Peyer's patch (tissue), 4 donors: ENCODE data around the gene GALNT13. TPM values are rescaled to one million over a fixed set of nuclear protein-coding genes. Genes with fewer than 3 reads are reported as not detected.

Experiments
- DNase-seq, 3 donors: peaks; one replicate each; pipeline ENCODE4 v3.0.0-alpha.2; 2017 to 2019
- H3K27ac ChIP-seq, 4 donors: fragments of 200-600 bp; sonication (generic); one replicate each; pipeline ENCODE4 v1.5.1; 2016 to 2019
- H3K27me3 ChIP-seq, 2 donors: fragments of 200-600 bp; sonication (generic); one replicate each; pipeline ENCODE4 v1.5.1; 2019
- H3K36me3 ChIP-seq, 3 donors: fragments of 200-600 bp; sonication (generic); one replicate each; pipeline ENCODE4 v1.5.1; 2016 to 2019
- H3K4me1 ChIP-seq, 4 donors: fragments of 200-600 bp; sonication (generic); one replicate each; pipeline ENCODE4 v1.5.1; 2016 to 2019
- H3K4me3 ChIP-seq, 4 donors: fragments of 200-600 bp; sonication (generic); 1 replicate in 3 of 4; 2 replicates in 1 of 4; pipeline ENCODE4 v1.5.1; 2016 to 2019; ENCODE audit warnings: mild to moderate bottlenecking in 1 of 4
- H3K9me3 ChIP-seq, 4 donors: fragments of 200-600 bp; sonication (generic); one replicate each; pipeline ENCODE4 v1.5.1; 2016 to 2019; ENCODE audit warnings: mild to moderate bottlenecking in 1 of 4
- CTCF ChIP-seq, 6 experiments: fragments of 450-650 bp in 4 of 6; fragments of 200-600 bp in 2 of 6; sonication (generic) in 1 of 6; IDR thresholded peaks; one replicate each; pipeline ENCODE4 v1.5.1; 2017 to 2019; ENCODE audit warnings: antibody characterized with exemption in 6 of 6, mild to moderate bottlenecking in 3 of 6, moderate library complexity in 1 of 6
- POLR2A ChIP-seq, 2 donors: fragments of 450-650 bp; IDR thresholded peaks; one replicate each; pipeline ENCODE4 v1.5.1; 2017; ENCODE audit warnings: antibody characterized with exemption in 2 of 2, mild to moderate bottlenecking in 2 of 2, moderate library complexity in 2 of 2
- total RNA-seq, 4 donors: library from RNA; depleted of rRNA; stranded (reverse); fragments of >200 nt; gene quantifications; one replicate each; pipeline ENCODE4 v1.1.0, GENCODE V29; 2016

The GALNT13 gene
- total RNA-seq, 4 donors from 2014 or later: 1.6 to 2.7 (median 2.0) TPM

- H3K4me1 ChIP-seq: peaks cover 0 to 11% (median 0%) of the 10 kb centered on the region in 4 donors
- DNase-seq: no peak
- H3K27ac ChIP-seq: no peak overlapping the region
- no peaks in the 10 kb centered on the region for H3K36me3 ChIP-seq
- TF ChIP-seq POLR2A (IDR thresholded peaks at IDR 0.05) (no peak), CTCF (IDR thresholded peaks at IDR 0.05) (no peak)
- no peaks in the 10 kb centered on the region for H3K9me3 ChIP-seq
- no peak overlapping the region for H3K4me3 ChIP-seq
- no peaks in the 10 kb centered on the region for H3K27me3 ChIP-seq
These were observed 574.6 kb downstream of the GALNT13 start for GRCh38 chr2:154446324-154446723.

DNA sequence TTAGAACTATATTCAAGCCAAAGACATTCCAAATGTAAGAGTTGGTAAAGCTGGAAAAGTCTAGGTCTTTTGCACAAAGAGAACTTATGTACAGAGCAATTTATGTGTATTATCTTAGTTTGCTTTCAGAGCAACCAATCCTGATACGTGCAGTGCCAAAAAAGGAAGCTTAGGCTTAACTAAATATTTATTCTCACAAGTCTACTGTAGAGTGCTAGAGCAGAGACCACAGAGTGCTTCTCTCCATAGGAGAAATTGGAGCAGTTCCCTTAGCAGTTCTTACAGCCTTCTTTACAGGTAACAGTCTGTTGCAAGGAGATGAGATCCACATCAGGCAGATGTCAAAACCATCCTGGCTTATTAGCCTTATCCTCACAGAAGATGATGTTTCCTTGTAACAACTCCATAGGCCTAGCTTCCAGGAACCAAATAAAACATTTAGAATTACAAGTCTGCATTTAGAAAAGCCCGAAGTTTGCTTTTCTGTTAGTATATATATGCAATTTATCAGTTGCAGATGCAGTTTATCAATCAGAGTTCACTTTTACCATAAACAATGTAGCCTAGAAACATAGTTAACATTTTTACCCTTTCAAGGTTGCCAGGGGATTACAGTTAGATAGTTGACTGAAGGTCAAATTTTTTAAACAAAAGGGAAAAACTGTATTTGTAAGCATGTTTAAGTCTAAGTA is 576.2 kb downstream of the GALNT13 start:
- no peaks in the 10 kb centered on the region for H3K9me3 ChIP-seq
- TF ChIP-seq CTCF (IDR thresholded peaks at IDR 0.05) (no peak), POLR2A (IDR thresholded peaks at IDR 0.05) (no peak)
- H3K4me3 ChIP-seq: no peak overlapping the region
- peaks cover 0 to 11% (median 0%) of the 10 kb centered on the region in 4 donors for H3K4me1 ChIP-seq
- no peaks in the 10 kb centered on the region for H3K36me3 ChIP-seq
- no peak for DNase-seq
- no peaks in the 10 kb centered on the region for H3K27me3 ChIP-seq
- no peak overlapping the region for H3K27ac ChIP-seq

DNA sequence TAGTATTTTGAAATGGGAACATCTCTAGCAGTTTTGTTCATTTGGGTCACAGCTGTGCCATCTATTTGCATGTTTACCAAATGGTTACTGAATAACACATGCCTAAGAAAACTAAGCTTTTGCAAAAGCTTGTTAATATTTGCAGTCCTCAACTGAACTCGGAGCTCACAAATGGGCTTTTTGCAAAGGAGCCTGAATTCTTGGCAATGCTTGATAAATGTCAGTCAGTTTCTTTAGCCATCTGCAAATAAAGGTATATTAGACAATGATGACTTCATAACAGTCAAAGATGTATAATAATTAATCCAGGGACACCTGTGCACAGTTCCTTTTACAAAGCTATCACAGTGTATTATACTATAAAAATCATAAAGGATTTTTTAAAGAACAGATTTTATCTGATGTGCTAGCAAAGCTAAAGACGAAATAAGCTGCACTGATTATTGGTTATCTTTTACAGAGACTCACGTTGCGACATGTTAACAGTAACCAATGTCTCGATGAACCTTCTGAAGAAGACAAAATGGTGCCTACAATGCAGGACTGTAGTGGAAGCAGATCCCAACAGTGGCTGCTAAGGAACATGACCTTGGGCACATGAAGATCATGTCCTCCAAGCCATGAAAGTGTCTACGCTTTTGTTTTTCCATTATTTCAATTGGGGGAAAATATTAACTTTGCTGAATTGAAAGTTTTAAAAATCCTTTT is 578.4 kb downstream of the GALNT13 start:
- H3K36me3 ChIP-seq: no peaks in the 10 kb centered on the region
- no peaks in the 10 kb centered on the region for H3K9me3 ChIP-seq
- TF ChIP-seq POLR2A (IDR thresholded peaks at IDR 0.05) (no peak), CTCF (IDR thresholded peaks at IDR 0.05) (no peak)
- H3K27me3 ChIP-seq: no peaks in the 10 kb centered on the region
- H3K4me1 ChIP-seq: peaks cover 0 to 11% (median 0%) of the 10 kb centered on the region in 4 donors
- no peak for DNase-seq
- no peak overlapping the region for H3K27ac ChIP-seq
- H3K4me3 ChIP-seq: no peak overlapping the region

DNA sequence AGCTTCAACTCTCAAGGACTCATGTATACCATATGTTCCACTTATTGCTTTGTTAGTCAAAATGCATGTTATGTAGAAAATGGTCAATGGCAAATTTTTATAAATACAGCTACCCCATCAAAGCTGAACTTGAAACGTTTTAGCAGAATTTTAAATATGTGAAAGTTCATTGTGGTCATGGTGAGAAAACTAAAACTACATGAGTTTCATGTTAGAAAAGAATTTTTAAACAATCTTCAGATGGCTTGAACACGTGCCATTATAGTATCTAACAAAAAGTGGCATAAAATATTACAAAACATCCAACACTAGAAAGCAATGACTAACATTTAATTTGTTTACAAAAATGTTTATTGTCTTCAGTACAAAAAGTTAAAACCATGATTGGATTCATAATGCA is 580.7 kb downstream of the GALNT13 start:
- no peak overlapping the region for H3K27ac ChIP-seq
- peaks cover 0 to 8% (median 0%) of the 10 kb centered on the region in 4 donors for H3K4me1 ChIP-seq
- DNase-seq: no peak
- no peak overlapping the region for H3K4me3 ChIP-seq
- H3K36me3 ChIP-seq: no peaks in the 10 kb centered on the region
- no peaks in the 10 kb centered on the region for H3K9me3 ChIP-seq
- no peak for TF ChIP-seq POLR2A (IDR thresholded peaks at IDR 0.05)
- no peak for TF ChIP-seq CTCF (IDR thresholded peaks at IDR 0.05)
- no peaks in the 10 kb centered on the region for H3K27me3 ChIP-seq

GRCh38 chr2:154452906-154453493 is 581.3 kb downstream of the GALNT13 start:
- DNase-seq: no peak
- no peak overlapping the region for H3K4me3 ChIP-seq
- H3K4me1 ChIP-seq: peaks cover 0 to 3% (median 0%) of the 10 kb centered on the region in 4 donors
- H3K27ac ChIP-seq: no peak overlapping the region
- no peaks in the 10 kb centered on the region for H3K36me3 ChIP-seq
- no peaks in the 10 kb centered on the region for H3K27me3 ChIP-seq
- no peaks in the 10 kb centered on the region for H3K9me3 ChIP-seq
- TF ChIP-seq POLR2A (IDR thresholded peaks at IDR 0.05) (no peak), CTCF (IDR thresholded peaks at IDR 0.05) (peak in 4 of 6 experiments; percentile 22 to 58 (median 49))
